ENCODE data around the gene CCDC188.

CCDC188 gene

GRCh38 chr22:20147237-20147988 is 3.4 kb downstream of the CCDC188 start:
- no peak for DNase-seq

- DNase-seq: no peak
Observed at GRCh38 chr22:20146777-20147176, 4.1 kb downstream of the CCDC188 start.

DNA sequence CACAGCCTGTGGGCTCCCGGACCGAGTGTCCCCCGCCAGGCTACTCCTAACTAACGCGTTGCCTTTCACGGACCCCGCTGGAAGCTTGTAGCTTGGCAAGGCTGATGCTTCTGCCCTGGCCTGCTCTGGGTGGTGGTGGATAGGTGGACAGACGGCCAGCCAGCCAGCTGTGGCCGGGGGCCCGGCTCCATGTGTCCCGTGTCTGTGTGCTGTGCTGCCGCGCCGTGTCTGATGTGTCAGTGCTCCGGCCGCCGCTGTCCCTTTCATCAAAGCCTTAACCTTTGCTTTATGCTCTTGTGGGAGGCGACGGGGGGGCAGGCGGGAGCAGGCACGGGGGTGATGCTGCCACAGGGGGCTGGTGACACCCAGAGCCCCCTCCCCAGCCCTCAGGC is 5.0 kb downstream of the CCDC188 start:
- DNase-seq: no peak

DNA sequence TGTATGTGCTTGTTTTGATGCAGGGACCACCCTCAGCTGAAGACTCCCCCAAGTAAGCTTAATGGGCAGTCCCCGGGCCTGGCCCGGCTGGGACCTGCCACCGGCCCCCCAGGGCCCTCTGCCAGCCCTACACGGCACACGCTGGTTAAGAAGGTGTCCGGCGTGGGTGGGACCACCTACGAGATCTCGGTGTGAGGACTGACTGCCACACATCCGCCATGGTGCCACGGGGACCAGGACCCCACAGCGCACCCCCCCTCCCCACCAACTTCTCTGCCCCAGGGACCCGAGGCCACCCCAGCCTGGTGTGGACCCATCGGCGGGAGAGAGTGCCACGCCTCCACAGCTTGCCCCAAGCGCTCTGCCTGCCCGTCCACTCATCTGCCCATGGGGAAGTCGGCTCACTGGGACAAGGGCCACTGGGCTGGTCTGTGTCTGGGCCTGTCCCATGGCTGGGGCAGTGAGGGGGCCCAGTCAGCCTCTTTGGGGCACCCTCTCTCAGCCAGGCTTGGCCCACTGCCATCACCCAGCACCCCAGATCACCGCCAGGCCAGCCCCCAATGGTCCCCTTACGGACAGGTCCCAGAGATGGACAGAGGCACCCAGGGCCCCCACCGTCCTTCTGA is 5.5 kb downstream of the CCDC188 start:
- no peak for DNase-seq

GRCh38 chr22:20143883-20144665 is 6.8 kb downstream of the CCDC188 start:
- no peak for DNase-seq

DNA sequence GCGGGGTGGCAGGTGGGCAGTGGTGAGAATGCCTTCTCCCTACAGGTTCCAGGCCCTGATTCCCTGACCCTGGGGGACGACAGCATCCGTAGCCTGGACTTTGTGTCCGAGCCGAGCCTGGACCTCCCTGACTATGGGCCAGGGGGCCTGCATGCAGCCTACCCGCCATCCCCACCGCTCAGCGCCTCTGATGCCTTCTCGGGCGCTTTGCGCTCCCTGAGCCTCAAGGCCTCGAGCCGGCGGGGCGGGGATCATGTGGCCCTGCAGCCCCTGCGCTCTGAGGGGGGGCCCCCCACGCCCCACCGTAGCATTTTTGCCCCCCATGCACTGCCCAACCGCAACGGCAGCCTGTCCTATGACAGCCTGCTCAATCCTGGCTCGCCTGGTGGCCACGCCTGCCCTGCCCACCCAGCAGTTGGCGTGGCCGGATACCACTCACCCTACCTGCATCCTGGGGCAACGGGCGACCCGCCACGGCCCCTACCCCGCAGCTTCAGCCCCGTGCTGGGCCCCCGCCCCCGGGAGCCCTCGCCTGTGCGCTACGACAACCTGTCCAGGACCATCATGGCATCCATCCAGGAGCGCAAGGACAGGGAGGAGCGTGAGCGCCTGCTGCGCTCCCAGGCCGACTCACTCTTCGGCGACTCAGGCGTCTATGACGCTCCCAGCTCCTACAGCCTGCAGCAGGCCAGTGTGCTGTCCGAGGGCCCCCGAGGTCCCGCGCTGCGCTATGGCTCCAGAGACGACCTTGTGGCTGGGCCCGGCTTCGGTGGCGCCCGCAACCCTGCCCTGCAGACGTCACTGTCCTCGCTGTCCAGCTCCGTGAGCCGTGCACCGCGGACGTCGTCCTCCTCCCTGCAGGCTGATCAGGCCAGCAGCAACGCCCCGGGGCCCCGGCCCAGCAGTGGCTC is 7.9 kb downstream of the CCDC188 start:
- no peak for DNase-seq

DNA sequence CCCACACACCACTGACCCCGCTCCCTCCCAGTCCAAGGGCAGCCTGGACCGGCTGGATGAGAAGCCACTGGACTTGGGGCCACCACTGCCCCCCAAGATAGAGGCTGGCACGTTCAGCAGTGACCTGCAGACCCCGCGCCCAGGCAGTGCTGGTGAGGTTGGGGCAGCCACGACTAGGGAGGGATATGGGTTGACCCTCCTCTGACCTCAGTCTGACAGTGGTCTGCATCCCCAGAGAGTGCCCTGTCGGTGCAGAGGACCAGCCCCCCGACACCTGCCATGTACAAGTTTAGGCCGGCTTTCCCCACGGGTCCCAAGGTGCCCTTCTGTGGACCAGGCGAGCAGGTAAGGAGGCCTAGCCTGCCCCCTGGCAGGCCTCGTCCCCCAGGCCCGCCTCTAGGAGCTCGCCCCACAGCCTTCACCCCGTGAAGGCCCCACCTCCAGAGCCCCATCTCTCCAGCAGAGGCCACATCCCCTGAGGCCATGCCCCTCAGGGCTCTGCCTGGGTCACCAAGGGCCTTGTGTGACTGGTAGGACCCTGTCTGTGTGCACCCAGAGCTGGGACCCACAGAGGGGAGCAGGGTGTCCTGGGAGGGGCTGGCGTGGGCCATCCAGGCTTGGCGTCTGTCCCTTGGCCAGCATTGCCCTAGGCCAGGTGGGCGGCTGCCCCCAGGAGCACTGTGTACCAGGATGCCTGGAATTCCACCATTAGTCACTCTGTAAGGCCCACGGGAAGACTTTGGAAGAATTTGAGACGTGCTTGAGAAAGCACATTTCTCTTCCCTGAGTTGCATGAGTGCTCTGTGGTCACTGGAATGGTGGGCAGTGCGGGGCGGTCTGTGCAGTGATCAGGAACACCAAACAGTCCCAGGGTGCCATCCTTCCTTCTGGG is 9.4 kb downstream of the CCDC188 start:
- DNase-seq: no peak

GRCh38 chr22:20140521-20140964 is 10.3 kb downstream of the CCDC188 start:
- DNase-seq: no peak

DNA sequence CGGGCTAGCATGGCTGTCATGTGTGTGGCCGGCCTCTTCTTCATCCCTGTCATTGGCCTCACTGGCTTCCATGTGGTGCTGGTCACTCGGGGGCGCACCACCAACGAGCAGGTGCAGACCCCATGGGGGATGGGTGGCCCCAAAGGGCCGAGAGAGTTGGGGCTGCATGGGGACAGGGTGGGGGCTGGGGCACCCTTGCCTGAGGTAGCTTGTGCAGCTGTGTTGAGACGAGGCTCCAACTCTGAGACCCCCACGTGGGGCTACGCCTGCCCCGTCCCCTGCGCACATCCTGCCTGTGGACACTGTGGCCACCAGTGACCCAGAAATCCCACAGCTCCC is 10.8 kb downstream of the CCDC188 start:
- DNase-seq: no peak

DNA sequence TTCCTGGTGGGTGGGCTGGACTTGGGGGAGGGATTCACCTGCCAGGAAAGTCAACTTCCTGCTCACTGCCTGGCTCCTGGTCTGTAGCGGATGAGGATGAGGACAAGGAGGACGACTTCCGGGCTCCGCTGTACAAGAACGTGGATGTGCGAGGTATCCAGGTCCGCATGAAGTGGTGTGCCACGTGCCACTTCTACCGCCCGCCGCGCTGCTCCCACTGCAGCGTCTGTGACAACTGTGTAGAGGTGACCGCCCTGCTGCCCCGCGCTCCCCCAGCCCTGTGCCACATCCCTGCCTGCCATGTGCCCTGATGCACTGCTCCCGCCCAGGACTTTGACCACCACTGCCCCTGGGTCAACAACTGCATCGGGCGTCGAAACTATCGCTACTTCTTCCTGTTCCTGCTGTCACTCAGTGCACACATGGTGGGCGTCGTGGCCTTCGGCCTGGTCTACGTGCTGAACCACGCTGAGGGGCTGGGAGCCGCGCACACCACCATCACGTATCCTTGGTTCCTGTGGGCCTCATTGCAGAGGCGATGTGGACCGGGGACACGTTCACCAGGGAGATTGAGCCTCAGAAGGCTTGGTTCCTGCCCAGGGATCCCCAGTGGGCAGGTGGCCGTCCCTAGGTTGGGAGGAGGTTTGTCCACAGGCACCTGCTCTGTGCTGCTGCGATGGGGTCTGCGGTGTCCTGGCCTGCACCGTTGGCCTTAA is 11.3 kb downstream of the CCDC188 start:
- no peak for DNase-seq

DNA sequence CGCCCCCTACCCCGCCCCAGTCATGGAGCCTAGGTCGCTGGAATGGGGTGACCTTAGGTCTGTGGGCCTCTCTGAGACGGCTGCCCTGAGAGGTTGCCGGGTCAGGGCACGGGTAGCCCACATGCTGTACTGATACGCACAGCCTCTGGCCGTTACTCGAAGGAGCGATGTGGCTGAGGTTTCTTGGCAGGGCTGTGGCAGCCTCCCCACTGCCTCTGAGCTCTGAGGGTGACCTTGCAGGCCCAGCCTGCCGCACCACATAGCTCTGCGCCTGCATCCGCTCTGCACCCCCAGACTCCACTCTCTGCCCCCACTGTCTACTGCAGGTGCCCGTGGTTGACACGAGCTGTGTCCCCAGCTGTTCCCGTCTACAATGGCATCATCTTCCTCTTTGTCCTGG is 12.0 kb downstream of the CCDC188 start:
- DNase-seq: no peak

DNA sequence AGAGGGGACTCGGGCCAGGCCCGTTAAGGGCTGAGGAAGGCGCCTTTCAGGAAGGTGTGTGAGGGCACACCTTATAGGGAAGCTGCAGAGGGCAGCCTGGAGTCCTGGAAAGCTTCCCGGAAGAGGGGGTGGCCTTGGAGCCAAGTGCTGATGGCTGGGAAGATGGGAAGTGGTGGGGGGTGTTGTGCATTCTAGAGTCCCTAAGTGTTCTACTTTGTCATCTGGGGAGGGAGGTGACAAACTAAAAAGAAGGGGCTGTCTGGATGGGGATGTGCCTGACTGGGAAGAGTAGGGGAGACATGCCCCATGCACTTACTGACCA is 12.5 kb downstream of the CCDC188 start:
- DNase-seq: no peak

GRCh38 chr22:20137671-20138416 is 13.0 kb downstream of the CCDC188 start:
- no peak for DNase-seq

GRCh38 chr22:20137113-20137512 is 13.7 kb downstream of the CCDC188 start:
- no peak for DNase-seq

- no peak for DNase-seq
Observed at GRCh38 chr22:20136603-20136873, 14.3 kb downstream of the CCDC188 start.

GRCh38 chr22:20135806-20136602 is 14.9 kb downstream of the CCDC188 start:
- DNase-seq: no peak

GRCh38 chr22:20135265-20135664 is 15.6 kb downstream of the CCDC188 start:
- no peak for DNase-seq

DNA sequence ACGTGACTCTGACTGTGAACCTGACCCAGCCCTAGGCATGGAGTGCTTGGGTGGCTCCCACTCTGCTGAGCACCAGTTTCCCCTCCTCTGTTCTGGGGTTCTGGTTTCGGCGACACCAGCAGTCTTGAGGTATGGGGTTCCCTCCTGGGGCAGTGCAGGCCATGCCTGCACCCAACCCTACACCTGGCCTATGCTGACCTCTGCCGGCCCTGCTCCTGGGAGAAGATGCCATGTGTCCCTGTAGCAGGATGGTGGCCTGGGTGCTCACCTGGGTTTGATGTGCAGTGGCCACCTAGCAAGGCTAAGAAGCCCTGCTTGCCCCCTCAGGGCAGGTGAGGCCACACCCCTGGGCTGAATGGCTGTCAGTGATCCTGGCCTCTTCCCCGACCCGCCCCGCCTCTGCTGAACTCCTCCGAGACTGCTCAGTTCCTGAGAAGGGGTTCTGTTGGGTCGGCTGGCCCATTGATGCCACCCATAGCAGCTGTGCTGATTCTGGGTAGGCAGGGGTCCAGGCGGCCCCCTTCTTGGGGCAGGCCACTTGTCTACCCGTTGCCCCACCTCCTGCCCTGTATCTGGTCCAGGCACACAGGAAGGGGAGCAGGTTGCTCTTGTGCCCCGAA is 16.8 kb downstream of the CCDC188 start:
- no peak for DNase-seq

DNA sequence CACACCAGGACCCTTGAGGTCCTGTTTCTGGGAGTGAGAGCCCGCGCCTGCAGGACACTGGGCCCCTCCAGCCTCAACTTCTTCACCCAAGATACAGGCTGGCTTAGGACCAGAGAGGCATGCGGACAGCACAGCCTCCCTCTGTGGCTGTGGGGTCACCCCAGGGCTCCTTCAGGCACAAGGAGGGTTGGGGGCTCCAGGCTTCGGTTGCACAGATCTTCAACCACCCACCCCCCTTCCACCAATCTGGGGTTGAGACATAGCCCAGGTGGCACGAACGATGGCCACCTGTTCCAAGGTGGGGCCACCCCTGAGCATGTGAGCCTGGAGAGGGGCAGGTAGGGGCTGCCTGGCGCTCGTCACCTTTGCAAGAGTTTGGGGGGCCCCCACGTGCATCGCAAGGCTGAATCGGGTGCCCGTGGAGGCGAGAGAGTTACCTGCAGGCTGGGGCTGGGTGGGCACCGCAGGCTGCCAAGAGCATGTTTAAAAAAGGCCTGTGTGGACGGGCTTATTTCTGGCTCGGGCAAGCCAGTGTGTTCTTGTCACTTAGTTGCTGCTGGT is 18.1 kb downstream of the CCDC188 start:
- DNase-seq: no peak

Measured in OCI-M1 (cell line).